Heart right ventricle (tissue), 16 donors: Measurements from ENCODE around the gene CTNS. TPM values are rescaled to one million over a fixed set of nuclear protein-coding genes. Genes with fewer than 3 reads are reported as not detected.

ENCODE experiments used
- ATAC-seq, 8 donors: fragments of 200-7000 bp; cut with Tn5 transposase; one replicate each; pipeline ENCODE4 v1.9.1; 2020; ENCODE audit warnings: mild to moderate bottlenecking in 8 of 8, moderate library complexity in 8 of 8, moderate number of reproducible peaks in 1 of 8
- DNase-seq, 2 donors: peaks; one replicate each; pipeline ENCODE4 v3.0.0-alpha.2; 2020
- H3K27ac ChIP-seq, 10 donors: fragments of 200-600 bp; sonication (generic) in 2 of 10; one replicate each; pipeline versions ENCODE4 v1.5.0 to v1.8.0; 2020 to 2022; ENCODE audit warnings: mild to moderate bottlenecking in 3 of 10
- H3K27me3 ChIP-seq, 7 donors: fragments of 200-600 bp; one replicate each; pipeline ENCODE4 v1.8.0; 2021 to 2022; ENCODE audit warnings: mild to moderate bottlenecking in 2 of 7
- H3K36me3 ChIP-seq, 9 donors: fragments of 200-600 bp; sonication (generic) in 1 of 9; one replicate each; pipeline versions ENCODE4 v1.5.0 to v1.8.0; 2020 to 2022; ENCODE audit warnings: mild to moderate bottlenecking in 2 of 9
- H3K4me1 ChIP-seq, 9 donors: fragments of 200-600 bp; sonication (generic) in 1 of 9; one replicate each; pipeline versions ENCODE4 v1.5.0 to v1.8.0; 2020 to 2022; ENCODE audit warnings: mild to moderate bottlenecking in 4 of 9
- H3K4me3 ChIP-seq, 10 donors: fragments of 200-600 bp; sonication (generic) in 2 of 10; one replicate each; pipeline versions ENCODE4 v1.5.0 to v1.8.0; 2020 to 2022; ENCODE audit warnings: mild to moderate bottlenecking in 7 of 10, moderate library complexity in 2 of 10
- H3K9me3 ChIP-seq, 11 donors: fragments of 200-600 bp in 10 of 11; sonication (generic) in 2 of 11; one replicate each; pipeline versions ENCODE4 v1.5.0 to v1.8.0; 2013 to 2022; ENCODE audit warnings: mild to moderate bottlenecking in 2 of 11, control low read depth in 1 of 11, moderate library complexity in 1 of 11
- WGBS, 2 donors: extraction: QIAGEN DNeasy Blood & Tissue Kit; methylation state at CpG; one replicate each; pipeline ENCODE4 v1.1.7; 2013; ENCODE audit warnings: inconsistent platforms in 1 of 2; 5-methylcytosine and 5-hydroxymethylcytosine counted together
- intact Hi-C, 10 donors: fragments of 100-400 bp; cut with DNase I; formaldehyde crosslinking; loops; one replicate each; pipeline versions ENCODE4 v1.11.1 to v1.14.2; 2022
- polyA plus RNA-seq, 2 donors: library from polyadenylated mRNA; stranded (reverse); fragments of 200-250 nt; gene quantifications; one replicate each; pipeline ENCODE4 v1.2.3, GENCODE V29; 2013
- total RNA-seq, 10 donors: library from RNA; stranded (reverse); fragmentation: NEBNext Ultra II Directional in 3 of 10; extraction: Animal tissue kit (Norgen Biotek cat#: 25700) in 3 of 10; gene quantifications; one replicate each; pipeline versions ENCODE4 v1.2.1 to v1.2.4, GENCODE V29; 2021 to 2023
- TF ChIP-seq, protein P1 (sequence below), 9 donors: fragments of 200-600 bp; sonication (generic) in 2 of 9; IDR thresholded peaks; one replicate each; pipeline versions ENCODE4 v1.5.0 to v1.8.0; 2021 to 2022; ENCODE audit warnings: antibody characterized with exemption in 9 of 9, mild to moderate bottlenecking in 5 of 9, moderate library complexity in 1 of 9
- donor health status: Arrhythmogenic right ventricular cardiomyopathy.
- donor health status: ischemic (EF 13 %, LVEDD 7.1; RV severe dilation, severe dysfunction).
- donor health status: healthy with polysubstance abuse.
- donor health status: DM: no; HTN: yes; CAD: no.
- donor health status: DM: no; HTN: no; CAD: no.
- donor health status: ischemic (EF 25% LVEDD 6.9; RV normal size, moderate dysfunction).
- donor health status: ischemic (EF 25% LVEDD 5.7; RV mildly dilated, moderate dysfunction).
- donor health status: healthy.
- donor health status: DM: yes; HTN: yes; CAD: no.
- donor health status: Ischemic cardiomyopathy.
- donor health status: ischemic (EF 35%, LVEDD 5.7; RV mildly dilated, moderate dysfunction).
- donor health status: nonischemic (EF 11% LVEDD 7.7; RV severe dilation, severe dysfunction).
- donor health status: DM: yes; HTN: yes; CAD: no.
- donor health status: PGD.
- donor health status: ischemic (EF 29% LVEDD 5.4; RV normal size, mild dysfunction).
- donor health status: nonischemic (EF 23%, LVEDD 6.1; RV moderate dilation, normal function).

Gene CTNS
- total and polyA plus RNA-seq, 12 donors, result 5.2 to 11.8 (median 7.6) TPM

DNA sequence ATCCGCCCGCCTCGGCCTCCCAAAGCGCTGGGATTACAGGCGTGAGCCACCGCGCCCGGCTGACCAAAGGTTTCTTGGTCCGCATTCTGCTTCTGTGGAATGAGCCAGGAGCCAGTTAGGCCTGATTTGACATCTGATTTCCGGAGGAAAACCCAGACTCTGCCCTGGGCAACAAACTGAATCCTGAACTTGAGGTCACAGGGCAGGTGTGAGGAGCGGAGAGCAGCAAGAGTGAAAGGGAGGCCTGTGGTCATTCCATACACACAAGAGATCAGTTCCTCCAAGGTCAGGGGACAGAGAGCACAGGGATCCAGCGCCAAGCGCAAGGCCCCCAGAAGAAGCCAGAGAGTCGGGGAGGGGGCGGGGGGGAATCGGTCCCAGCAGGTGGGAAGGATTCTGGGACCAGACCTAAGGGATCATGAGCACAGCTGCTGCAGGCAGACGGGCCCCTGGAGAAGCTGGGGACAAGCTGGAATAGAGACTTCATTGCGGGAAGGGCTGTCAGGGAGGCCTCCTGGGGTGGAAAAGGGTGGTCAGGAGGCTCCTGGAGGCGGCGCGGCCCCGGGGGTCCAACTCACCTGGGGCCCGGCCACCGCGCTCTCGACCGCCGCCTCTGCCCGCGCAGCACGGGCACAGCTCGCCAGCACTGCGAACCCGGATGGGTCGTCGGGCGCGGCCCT lies 946 bp upstream of the CTNS start:
- 18 to 21% methylated on average over 36 to 38 of the region's 38 CpGs for WGBS, 2 donors
- peak overlapping the region; percentile 92 to 100 (median 97) for H3K27ac ChIP-seq
- H3K4me1 ChIP-seq, result peaks cover 0 to 64% (median 40%) of the 10 kb centered on the region in 9 donors

DNA sequence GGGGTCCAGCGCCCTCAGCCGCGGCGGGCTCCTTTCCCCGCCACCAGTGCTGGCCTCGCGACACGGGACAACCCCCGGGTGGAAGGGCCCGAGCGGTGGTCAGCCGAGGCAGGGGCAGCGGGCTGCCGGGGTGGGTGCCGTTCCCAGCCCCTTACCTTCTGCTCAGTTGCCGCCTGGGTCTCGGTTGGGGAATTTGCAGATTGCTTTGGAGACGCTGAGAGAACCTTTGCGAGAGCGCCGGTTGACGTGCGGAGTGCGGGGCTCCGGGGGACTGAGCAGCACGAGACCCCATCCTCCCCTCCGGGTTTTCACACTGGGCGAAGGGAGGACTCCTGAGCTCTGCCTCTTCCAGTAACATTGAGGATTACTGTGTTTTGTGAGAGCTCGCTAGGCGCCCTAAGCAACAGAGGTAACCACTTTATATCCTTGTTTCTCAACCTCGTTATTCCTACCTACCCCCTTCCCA lies 381 bp downstream of the CTNS start:
- peak in 2 of 8 donors; percentile 1 to 3 for ATAC-seq
- TF ChIP-seq, protein P1, sequence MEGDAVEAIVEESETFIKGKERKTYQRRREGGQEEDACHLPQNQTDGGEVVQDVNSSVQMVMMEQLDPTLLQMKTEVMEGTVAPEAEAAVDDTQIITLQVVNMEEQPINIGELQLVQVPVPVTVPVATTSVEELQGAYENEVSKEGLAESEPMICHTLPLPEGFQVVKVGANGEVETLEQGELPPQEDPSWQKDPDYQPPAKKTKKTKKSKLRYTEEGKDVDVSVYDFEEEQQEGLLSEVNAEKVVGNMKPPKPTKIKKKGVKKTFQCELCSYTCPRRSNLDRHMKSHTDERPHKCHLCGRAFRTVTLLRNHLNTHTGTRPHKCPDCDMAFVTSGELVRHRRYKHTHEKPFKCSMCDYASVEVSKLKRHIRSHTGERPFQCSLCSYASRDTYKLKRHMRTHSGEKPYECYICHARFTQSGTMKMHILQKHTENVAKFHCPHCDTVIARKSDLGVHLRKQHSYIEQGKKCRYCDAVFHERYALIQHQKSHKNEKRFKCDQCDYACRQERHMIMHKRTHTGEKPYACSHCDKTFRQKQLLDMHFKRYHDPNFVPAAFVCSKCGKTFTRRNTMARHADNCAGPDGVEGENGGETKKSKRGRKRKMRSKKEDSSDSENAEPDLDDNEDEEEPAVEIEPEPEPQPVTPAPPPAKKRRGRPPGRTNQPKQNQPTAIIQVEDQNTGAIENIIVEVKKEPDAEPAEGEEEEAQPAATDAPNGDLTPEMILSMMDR (IDR thresholded peaks at IDR 0.05), result no peak
- Histone ChIP-seq H3K4me1 (peaks cover 0 to 56% (median 46%) of the 10 kb centered on the region in 9 donors), H3K36me3 (peaks cover 0 to 36% (median 0%) of the 10 kb centered on the region in 9 donors), H3K4me3 (peak overlapping the region; percentile 74 to 99 (median 90)), H3K27me3 (no peaks in the 10 kb centered on the region), H3K9me3 (no peaks in the 10 kb centered on the region), H3K27ac (peak overlapping the region; percentile 92 to 100 (median 97))
- 1% methylated on average over 30 to 31 of the region's 31 CpGs for WGBS, 2 donors
- DNase-seq, result no peak
- intact Hi-C loops, result loop anchor here in 2 of 10 donors (1.0 to 2.0 kb wide), 2 partner anchors 30 to 31 kb away; partner anchors contain the start of genes EMC6 (in 1 of the 2) and TAX1BP3 (in 1 of the 2)

More for the DNA sequence above, 946 bp upstream of the CTNS start:
- intact Hi-C loops, result loop anchor here in 2 of 10 donors (1.0 to 2.0 kb wide), 2 partner anchors 31 to 33 kb away; partner anchors contain the start of genes EMC6 (in 1 of the 2) and TAX1BP3 (in 1 of the 2)
- peak in 1 of 8 donors; percentile 1 for ATAC-seq
- Histone ChIP-seq H3K27me3 (no peaks in the 10 kb centered on the region), H3K9me3 (no peaks in the 10 kb centered on the region), H3K36me3 (peaks cover 0 to 38% (median 0%) of the 10 kb centered on the region in 9 donors), H3K4me3 (peak overlapping the region; percentile 74 to 99 (median 90))
- DNase-seq, result no peak
- TF ChIP-seq, protein P1 (IDR thresholded peaks at IDR 0.05), result no peak

DNA sequence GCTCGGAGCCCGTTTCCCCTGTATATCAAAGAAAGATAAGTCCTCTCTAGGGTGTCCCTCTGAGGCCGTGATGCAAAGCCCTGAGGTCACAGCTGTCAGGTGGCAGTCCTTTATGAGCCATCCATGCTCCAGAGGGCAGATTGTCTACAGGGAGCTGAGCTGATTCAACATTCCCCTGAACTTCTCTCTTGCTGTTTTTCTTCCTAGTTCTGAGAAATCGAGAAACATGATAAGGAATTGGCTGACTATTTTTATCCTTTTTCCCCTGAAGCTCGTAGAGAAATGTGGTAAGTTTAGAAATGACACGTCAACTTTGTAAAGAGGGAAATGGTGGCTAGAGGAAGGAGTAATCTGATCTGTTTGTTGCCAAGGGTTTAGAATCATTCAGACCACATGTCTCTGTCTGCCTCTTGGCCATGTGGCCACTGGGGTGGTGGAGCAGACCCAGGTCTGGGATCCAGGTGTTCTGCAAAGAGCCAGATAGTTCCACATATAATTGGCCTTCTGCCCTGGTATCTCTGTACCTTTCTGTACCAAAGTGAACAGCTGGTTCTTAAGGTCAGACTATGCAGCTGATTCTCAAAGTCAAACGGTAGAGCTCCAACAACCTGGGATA lies 3.5 kb downstream of the CTNS start:
- Histone ChIP-seq H3K4me1 (peaks cover 0 to 45% (median 34%) of the 10 kb centered on the region in 9 donors), H3K27me3 (no peaks in the 10 kb centered on the region), H3K9me3 (no peaks in the 10 kb centered on the region), H3K36me3 (peaks cover 0 to 51% (median 0%) of the 10 kb centered on the region in 9 donors), H3K27ac (peak overlapping the region in 9 of 10 donors; percentile 28 to 76 (median 64)), H3K4me3 (no peak overlapping the region)
- no peak for DNase-seq
- TF ChIP-seq, protein P1 (IDR thresholded peaks at IDR 0.05), result no peak
- 20 to 22% methylated on average over 7 of the region's 7 CpGs for WGBS, 2 donors
- intact Hi-C loops, result loop anchor here in 3 of 10 donors (10.0 kb wide), 1 partner anchor 595 kb away; no protein-coding TSS in a partner anchor
- ATAC-seq, result peak in 1 of 8 donors; percentile 7

DNA sequence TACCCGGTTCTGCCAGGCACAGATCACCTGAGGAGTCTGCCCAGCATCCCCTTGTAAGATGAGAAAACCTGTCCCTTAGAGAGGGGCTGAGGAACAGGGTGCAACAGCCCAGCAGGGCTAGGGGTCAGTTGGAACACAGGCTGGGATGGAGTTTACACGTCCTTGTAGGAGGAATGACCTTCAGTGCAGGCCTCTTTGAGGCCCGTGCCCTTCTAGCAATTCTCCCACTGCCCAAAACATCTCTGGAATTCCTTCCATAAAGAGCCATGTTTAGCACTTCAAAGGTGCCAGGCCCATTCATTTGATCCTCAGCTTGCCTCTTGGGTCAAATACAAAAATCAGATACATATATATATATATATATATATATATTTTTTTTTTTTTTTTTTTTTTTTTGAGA lies 4.5 kb downstream of the CTNS start:
- peaks cover 0 to 59% (median 0%) of the 10 kb centered on the region in 9 donors for H3K36me3 ChIP-seq
- ATAC-seq (no peak), DNase-seq (no peak)
- no peaks in the 10 kb centered on the region for H3K27me3 ChIP-seq
- peak overlapping the region in 9 of 10 donors; percentile 28 to 76 (median 64) for H3K27ac ChIP-seq
- peaks cover 0 to 41% (median 32%) of the 10 kb centered on the region in 9 donors for H3K4me1 ChIP-seq
- H3K4me3 ChIP-seq, result no peak overlapping the region
- TF ChIP-seq, protein P1 (IDR thresholded peaks at IDR 0.05), result no peak
- intact Hi-C loops, result loop anchor here in 3 of 10 donors (10.0 kb wide), 1 partner anchor 596 kb away; no protein-coding TSS in a partner anchor
- no peaks in the 10 kb centered on the region for H3K9me3 ChIP-seq
- 34 to 57% methylated on average over 3 of the region's 3 CpGs for WGBS, 2 donors
